ENCODE data around the gene TPCN2.

DNA sequence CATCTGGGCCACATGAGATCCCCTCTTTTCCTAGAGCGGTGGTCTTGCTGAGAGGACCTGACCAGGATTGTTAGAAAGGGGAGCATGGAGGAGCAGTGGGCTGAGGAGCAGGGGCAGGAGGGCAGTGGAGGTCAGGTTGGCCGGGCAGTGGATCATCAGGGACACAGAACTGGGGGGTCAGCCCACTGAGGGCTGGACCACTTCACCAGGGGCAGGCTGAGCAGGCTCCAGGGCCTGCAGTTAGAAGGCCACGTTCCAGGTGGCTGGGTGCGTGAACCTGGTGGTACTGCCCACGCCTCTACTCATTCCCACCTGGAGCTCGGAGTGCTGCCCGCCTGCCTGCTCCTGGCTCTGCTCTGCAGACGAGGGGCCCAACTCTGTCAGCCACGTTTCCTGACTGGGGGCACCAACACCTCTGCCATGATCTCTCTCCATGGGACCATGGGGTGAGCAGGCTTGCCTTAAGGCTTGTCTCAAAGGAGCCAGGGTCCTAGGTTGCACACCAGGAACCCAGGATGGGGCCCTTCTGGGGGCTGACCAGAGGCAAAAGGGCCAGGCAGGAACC lies 45.3 kb upstream of the TPCN2 start:
- TF ChIP-seq EZH2 (IDR thresholded peaks at IDR 0.05) (no peak), POLR2AphosphoS5 (IDR thresholded peaks at IDR 0.05; ENCODE audit: borderline replicate concordance, low read depth, low read length) (no peak), FOXP2 (optimal IDR thresholded peaks at IDR 0.05; ENCODE audit: control extremely low read depth, extremely low read length, insufficient read depth) (no peak)
